Ovary (tissue), 3 donors: ENCODE data around the gene KCNMA1.

ENCODE experiments used
- CTCF ChIP-seq, 3 donors: fragments of 450-650 bp in 2 of 3; fragments of 200-600 bp in 1 of 3; IDR thresholded peaks; one replicate each; pipeline versions ENCODE4 v1.5.1 to v1.8.0; 2016 to 2022; ENCODE audit warnings: antibody characterized with exemption in 3 of 3, mild to moderate bottlenecking in 1 of 3
- EP300 ChIP-seq: sonication (generic); formaldehyde crosslinking; IDR thresholded peaks from one replicate; pipeline ENCODE4 v1.6.1; 2017; ENCODE audit warnings: antibody characterized with exemption
- POLR2A ChIP-seq: fragments of 450-650 bp; IDR thresholded peaks from one replicate; pipeline ENCODE4 v1.6.1; 2017; ENCODE audit warnings: antibody characterized with exemption, mild to moderate bottlenecking, moderate library complexity
- donor health status: DM: no; HTN: no; CAD: no.

DNA sequence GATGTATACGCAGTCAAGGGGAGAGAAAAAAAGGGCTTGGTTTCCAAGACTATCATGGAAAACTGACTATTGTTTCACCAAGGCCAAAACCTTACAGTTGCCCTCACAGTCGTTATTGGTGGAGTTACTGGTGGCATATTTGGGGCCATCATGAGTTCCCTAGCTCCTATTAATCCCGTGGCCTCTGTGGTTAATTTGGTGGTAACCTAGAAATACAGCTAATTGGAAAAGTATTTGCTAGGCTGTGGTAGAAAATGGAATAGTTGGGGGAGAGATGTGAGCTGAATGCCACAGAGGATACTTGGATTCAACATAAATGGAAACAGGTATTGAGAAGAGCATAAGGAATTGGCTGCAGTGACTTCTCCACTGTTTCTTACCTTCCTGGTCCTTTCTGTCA, 450.7 kb downstream of the KCNMA1 start:
- TF ChIP-seq CTCF (IDR thresholded peaks at IDR 0.05) (no peak), EP300 (no peak), POLR2A (no peak)
